ENCODE measurements around the gene HADHB.

GRCh38 chr2:26302846-26303245 is 58.1 kb downstream of the HADHB start:
- TF ChIP-seq POLR2A (IDR thresholded peaks at IDR 0.05; ENCODE audit: low read length): no peak
- TF ChIP-seq GATA1 (IDR thresholded peaks at IDR 0.05; ENCODE audit: low read depth, low read length): no peak
